ENCODE results near the gene PDE3A.

- TF ChIP-seq CTCF (conservative IDR thresholded peaks at IDR 0.05; ENCODE audit: low read length) (no peak), EZH2phosphoT487 (IDR thresholded peaks at IDR 0.05; ENCODE audit: borderline replicate concordance) (no peak)
Measured at GRCh38 chr12:20439626-20440025, 71.3 kb downstream of the PDE3A start.

Measured in Loucy (cell line).